Gastroesophageal sphincter (tissue), 4 donors: ENCODE results near the gene ITPKB. TPM values are rescaled to one million over a fixed set of nuclear protein-coding genes. Genes with fewer than 3 reads are reported as not detected.

Experiments
- ATAC-seq: fragments of 150-250 bp; one replicate; pipeline ENCODE4 v1.9.1; 2016; ENCODE audit warnings: mild to moderate bottlenecking, moderate library complexity
- H3K27ac ChIP-seq, 4 donors: fragments of 200-600 bp; sonication (generic) in 3 of 4; 1 replicate in 3 of 4; 2 replicates in 1 of 4; pipeline ENCODE4 v1.5.1; 2016 to 2019
- H3K27me3 ChIP-seq: fragments of 200-600 bp; sonication (generic); one replicate; pipeline ENCODE4 v1.5.1; 2019
- H3K36me3 ChIP-seq, 2 donors: fragments of 200-600 bp; sonication (generic); one replicate each; pipeline ENCODE4 v1.5.1; 2019; ENCODE audit warnings: control low read depth in 1 of 2
- H3K4me1 ChIP-seq, 3 donors: fragments of 200-600 bp; sonication (generic); 1 replicate in 2 of 3; 2 replicates in 1 of 3; pipeline ENCODE4 v1.5.1; 2016 to 2019; ENCODE audit warnings: control low read depth in 2 of 3
- H3K4me3 ChIP-seq, 2 donors: fragments of 200-600 bp; sonication (generic); one replicate each; pipeline ENCODE4 v1.5.1; 2019; ENCODE audit warnings: mild to moderate bottlenecking in 1 of 2, moderate library complexity in 1 of 2
- H3K9me3 ChIP-seq, 3 donors: fragments of 200-600 bp; sonication (generic); one replicate each; pipeline ENCODE4 v1.5.1; 2017 to 2019; ENCODE audit warnings: control low read depth in 2 of 3
- CTCF ChIP-seq, 4 experiments: fragments of 200-600 bp in 2 of 4; fragments of 450-650 bp in 2 of 4; sonication (generic) in 1 of 4; IDR thresholded peaks; one replicate each; pipeline ENCODE4 v1.5.1; 2017 to 2019; ENCODE audit warnings: antibody characterized with exemption in 4 of 4, mild to moderate bottlenecking in 2 of 4, moderate library complexity in 2 of 4
- EP300 ChIP-seq: sonication (generic); formaldehyde crosslinking; IDR thresholded peaks from one replicate; pipeline ENCODE4 v1.6.1; 2017; ENCODE audit warnings: antibody characterized with exemption, mild to moderate bottlenecking
- POLR2A ChIP-seq, 2 donors: fragments of 450-650 bp; IDR thresholded peaks; one replicate each; pipeline ENCODE4 v1.6.1; 2017; ENCODE audit warnings: antibody characterized with exemption in 2 of 2, mild to moderate bottlenecking in 2 of 2, moderate library complexity in 1 of 2
- POLR2AphosphoS5 ChIP-seq: sonication (generic); formaldehyde crosslinking; IDR thresholded peaks from one replicate; pipeline ENCODE4 v1.6.1; 2017; ENCODE audit warnings: antibody characterized with exemption
- WGBS, 2 donors: methylation state at CpG; one replicate each; pipeline ENCODE4 v1.1.5; 2018; ENCODE audit warnings: low coverage in 1 of 2; 5-methylcytosine and 5-hydroxymethylcytosine counted together
- total RNA-seq, 4 donors: library from RNA; depleted of rRNA; stranded (reverse); fragments of >200 nt; gene quantifications; one replicate each; pipeline ENCODE4 v1.1.0, GENCODE V29; 2016

The ITPKB gene
- total RNA-seq, 4 donors from 2014 or later: 75.0 to 184 (median 94.2) TPM

GRCh38 chr1:226702957-226703831 is 35.9 kb downstream of the ITPKB start:
- peak overlapping the region in 2 of 4 donors; percentile 92 to 98 for H3K27ac ChIP-seq
- 0 to 4% methylated on average over 4 to 7 of the region's 62 CpGs for WGBS, 2 donors
- peak; percentile 78 for ATAC-seq
- TF ChIP-seq CTCF (IDR thresholded peaks at IDR 0.05) (peak in 1 of 4 experiments; percentile 22), EP300 (no peak), POLR2A (IDR thresholded peaks at IDR 0.05) (peak; percentile 84 to 91), POLR2AphosphoS5 (peak; percentile 82)
- no peaks in the 10 kb centered on the region for H3K9me3 ChIP-seq
- no peaks in the 10 kb centered on the region for H3K27me3 ChIP-seq
- H3K36me3 ChIP-seq: peaks cover 0 to 14% of the 10 kb centered on the region in 2 donors
- peak overlapping the region; percentile 53 to 81 for H3K4me3 ChIP-seq
- H3K4me1 ChIP-seq: peaks cover 13 to 44% (median 38%) of the 10 kb centered on the region in 3 donors

GRCh38 chr1:226702318-226702956 is 36.6 kb downstream of the ITPKB start:
- peak; percentile 71 for ATAC-seq
- no peaks in the 10 kb centered on the region for H3K27me3 ChIP-seq
- 15 to 32% methylated on average over 4 to 7 of the region's 12 CpGs for WGBS, 2 donors
- peak overlapping the region; percentile 53 to 81 for H3K4me3 ChIP-seq
- peaks cover 0 to 11% of the 10 kb centered on the region in 2 donors for H3K36me3 ChIP-seq
- peaks cover 16 to 37% (median 37%) of the 10 kb centered on the region in 3 donors for H3K4me1 ChIP-seq
- TF ChIP-seq POLR2A (IDR thresholded peaks at IDR 0.05): no peak
- peak; percentile 57 for TF ChIP-seq POLR2AphosphoS5
- peak overlapping the region in 2 of 4 donors; percentile 92 to 98 for H3K27ac ChIP-seq
- no peaks in the 10 kb centered on the region for H3K9me3 ChIP-seq

GRCh38 chr1:226700861-226701260 is 38.2 kb downstream of the ITPKB start:
- no peak for ATAC-seq
- 94% methylated on average over 5 of the region's 5 CpGs; no CpG with 5 or more reads in 1 of the 2 donors for WGBS, 2 donors
- Histone ChIP-seq H3K4me3 (no peak overlapping the region), H3K9me3 (no peaks in the 10 kb centered on the region), H3K36me3 (no peaks in the 10 kb centered on the region), H3K27ac (peak overlapping the region in 2 of 4 donors; percentile 64 to 80), H3K27me3 (no peaks in the 10 kb centered on the region), H3K4me1 (peaks cover 19 to 39% (median 24%) of the 10 kb centered on the region in 3 donors)
- TF ChIP-seq CTCF (IDR thresholded peaks at IDR 0.05) (no peak), EP300 (no peak), POLR2A (IDR thresholded peaks at IDR 0.05) (no peak), POLR2AphosphoS5 (no peak)

- no peaks in the 10 kb centered on the region for H3K36me3 ChIP-seq
- H3K9me3 ChIP-seq: no peaks in the 10 kb centered on the region
- no peaks in the 10 kb centered on the region for H3K27me3 ChIP-seq
- no peak for ATAC-seq
- 80% methylated on average over 1 of the region's 7 CpGs; no CpG with 5 or more reads in 1 of the 2 donors for WGBS, 2 donors
- TF ChIP-seq POLR2A (IDR thresholded peaks at IDR 0.05): no peak
- TF ChIP-seq EP300: no peak
- TF ChIP-seq CTCF (IDR thresholded peaks at IDR 0.05): no peak
- no peak for TF ChIP-seq POLR2AphosphoS5
- peaks cover 7 to 45% (median 22%) of the 10 kb centered on the region in 3 donors for H3K4me1 ChIP-seq
- peak overlapping the region in 2 of 4 donors; percentile 2 to 89 for H3K27ac ChIP-seq
- no peak overlapping the region for H3K4me3 ChIP-seq
These were observed 39.9 kb downstream of the ITPKB start for GRCh38 chr1:226699166-226699565.

GRCh38 chr1:226698659-226699058 is 40.4 kb downstream of the ITPKB start:
- Histone ChIP-seq H3K9me3 (no peaks in the 10 kb centered on the region), H3K27me3 (no peaks in the 10 kb centered on the region), H3K4me1 (peaks cover 2 to 42% (median 22%) of the 10 kb centered on the region in 3 donors), H3K4me3 (no peak overlapping the region), H3K27ac (peak overlapping the region in 2 of 4 donors; percentile 2 to 89), H3K36me3 (no peaks in the 10 kb centered on the region)
- TF ChIP-seq EP300: no peak
- TF ChIP-seq POLR2AphosphoS5: no peak
- TF ChIP-seq CTCF (IDR thresholded peaks at IDR 0.05): no peak
- no peak for TF ChIP-seq POLR2A (IDR thresholded peaks at IDR 0.05)
- ATAC-seq: no peak
